PFSK-1 (cell line): ENCODE data around the gene ASGR1.

Experiments
- FOXP2 ChIP-seq: optimal IDR thresholded peaks from 2 replicates; pipeline ENCODE3; 2011; ENCODE audit warnings: borderline replicate concordance, control low read depth, inconsistent platforms; ENCODE audit not compliant: insufficient read depth; ENCODE audit errors: extremely low read length, extremely low read depth
- POLR2AphosphoS5 ChIP-seq: IDR thresholded peaks from 2 replicates; pipeline ENCODE4 v1.6.1; 2012; ENCODE audit warnings: low read depth, mild to moderate bottlenecking, control low read depth, low read length, moderate library complexity
- REST ChIP-seq, 2 experiments: IDR thresholded peaks; 2 replicates each; pipeline versions ENCODE4 v1.6.1 to v1.8.0; 2011 to 2012; ENCODE audit warnings: low read depth in 2 of 2, low read length in 2 of 2, control low read depth in 1 of 2, inconsistent platforms in 1 of 2, mild to moderate bottlenecking in 1 of 2, moderate library complexity in 1 of 2; ENCODE audit not compliant: insufficient read depth in 1 of 2
- SIN3A ChIP-seq: IDR thresholded peaks from 2 replicates; pipeline ENCODE4 v1.6.1; 2012; ENCODE audit warnings: mild to moderate bottlenecking, low read length, moderate library complexity, borderline replicate concordance; ENCODE audit not compliant: insufficient read depth
- TAF1 ChIP-seq: IDR thresholded peaks from 2 replicates; pipeline ENCODE4 v1.6.1; 2012; ENCODE audit warnings: low read length, control low read depth, borderline replicate concordance; ENCODE audit not compliant: insufficient read depth

GRCh38 chr17:7186241-7186640 is 7.1 kb upstream of the ASGR1 start:
- TF ChIP-seq POLR2AphosphoS5 (0 out of 2 replicates have a peak, but pooled peaks have one; percentile 11), TAF1 (no peak), REST (IDR thresholded peaks at IDR 0.05; ENCODE audit: insufficient read depth in 1 of 2, low read depth in 2 of 2, low read length in 2 of 2) (no peak), SIN3A (no peak), FOXP2 (no peak)
